T-helper 17 cell (primary cell): ENCODE results near the gene CST8. TPM values are rescaled to one million over a fixed set of nuclear protein-coding genes. Genes with fewer than 3 reads are reported as not detected.

Source experiments
- ATAC-seq: fragments of 150-1000 bp; cut with Tn5 transposase; 2 replicates; pipeline ENCODE4 v1.10.0; 2021; ENCODE audit warnings: mild to moderate bottlenecking, moderate library complexity
- DNase-seq, 3 donors: peaks; one replicate each; pipeline versions ENCODE4 v3.0.0 to v3.0.0-alpha.2; 2020 to 2021
- H3K9me3 ChIP-seq: one replicate; pipeline ENCODE4 v1.7.0; 2013; ENCODE audit warnings: low read length, mild to moderate bottlenecking; ENCODE audit not compliant: control insufficient read depth, poor library complexity, severe bottlenecking
- H3K27ac Mint-ChIP-seq: one replicate; pipeline ENCODE4 v1.8.0; 2022; ENCODE audit warnings: mild to moderate bottlenecking, moderate library complexity, mixed read lengths
- H3K27me3 Mint-ChIP-seq: one replicate; pipeline ENCODE4 v1.8.0; 2022; ENCODE audit warnings: mixed read lengths
- H3K36me3 Mint-ChIP-seq: one replicate; pipeline ENCODE4 v1.8.0; 2022; ENCODE audit warnings: low read depth, mixed read lengths
- H3K4me1 Mint-ChIP-seq: one replicate; pipeline ENCODE4 v1.8.0; 2022; ENCODE audit warnings: mild to moderate bottlenecking, mixed read lengths
- H3K4me3 Mint-ChIP-seq: one replicate; pipeline ENCODE4 v1.8.0; 2022; ENCODE audit warnings: mild to moderate bottlenecking, moderate library complexity, mixed read lengths
- total RNA-seq, 4 donors: library from RNA in 2 of 4; stranded (reverse) in 2 of 4; gene quantifications; one replicate each; pipeline ENCODE4 v1.2.3 and lab custom pipeline; 2022 to 2026

Gene CST8
- total RNA-seq, 2 donors from 2014 or later = not detected

- no peak for DNase-seq
- no peak for ATAC-seq
- Mint-ChIP-seq H3K4me3 (no peak overlapping the region), H3K27me3 (peaks cover 45% of the 10 kb centered on the region), H3K36me3 (no peaks in the 10 kb centered on the region), H3K27ac (no peak overlapping the region), H3K4me1 (no peaks in the 10 kb centered on the region)
- no peaks in the 10 kb centered on the region for H3K9me3 ChIP-seq
These were observed 49.7 kb downstream of the CST8 start for GRCh38 chr20:23540624-23541023.

- no peaks in the 10 kb centered on the region for H3K9me3 ChIP-seq
- H3K36me3 Mint-ChIP-seq = no peaks in the 10 kb centered on the region
- H3K27me3 Mint-ChIP-seq = peaks cover 46% of the 10 kb centered on the region
- ATAC-seq = no peak
- H3K27ac Mint-ChIP-seq = no peak overlapping the region
- H3K4me1 Mint-ChIP-seq = no peaks in the 10 kb centered on the region
- DNase-seq = no peak
- H3K4me3 Mint-ChIP-seq = no peak overlapping the region
These were observed 50.4 kb downstream of the CST8 start for GRCh38 chr20:23541330-23541729.

- no peaks in the 10 kb centered on the region for H3K9me3 ChIP-seq
- Mint-ChIP-seq H3K27me3 (peaks cover 46% of the 10 kb centered on the region), H3K4me1 (no peaks in the 10 kb centered on the region), H3K36me3 (no peaks in the 10 kb centered on the region), H3K27ac (no peak overlapping the region), H3K4me3 (no peak overlapping the region)
- ATAC-seq = no peak
- no peak for DNase-seq
These were observed 50.9 kb downstream of the CST8 start for GRCh38 chr20:23541776-23542175.

DNA sequence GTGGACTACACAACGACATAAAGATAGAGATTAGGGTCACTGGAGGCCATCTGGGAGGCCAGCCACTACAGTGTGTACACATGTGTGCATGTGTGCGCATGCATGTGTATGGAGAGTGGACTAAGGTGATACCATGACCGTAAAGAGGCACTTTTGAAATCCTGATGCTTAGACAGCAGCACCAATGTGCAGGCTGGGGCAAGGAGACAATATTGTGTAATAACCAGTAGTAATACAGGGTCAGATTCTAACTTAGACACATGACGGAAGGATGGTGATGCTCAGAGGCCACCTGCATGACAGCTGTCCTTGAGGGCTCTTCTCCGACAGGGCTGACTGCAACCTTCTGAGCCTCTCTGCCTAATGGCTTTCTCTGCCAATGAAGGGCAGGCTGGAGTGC is 51.9 kb downstream of the CST8 start:
- no peaks in the 10 kb centered on the region for H3K9me3 ChIP-seq
- Mint-ChIP-seq H3K27ac (no peak overlapping the region), H3K4me3 (no peak overlapping the region), H3K4me1 (no peaks in the 10 kb centered on the region), H3K27me3 (peaks cover 43% of the 10 kb centered on the region), H3K36me3 (no peaks in the 10 kb centered on the region)
- DNase-seq (no peak), ATAC-seq (no peak)

DNA sequence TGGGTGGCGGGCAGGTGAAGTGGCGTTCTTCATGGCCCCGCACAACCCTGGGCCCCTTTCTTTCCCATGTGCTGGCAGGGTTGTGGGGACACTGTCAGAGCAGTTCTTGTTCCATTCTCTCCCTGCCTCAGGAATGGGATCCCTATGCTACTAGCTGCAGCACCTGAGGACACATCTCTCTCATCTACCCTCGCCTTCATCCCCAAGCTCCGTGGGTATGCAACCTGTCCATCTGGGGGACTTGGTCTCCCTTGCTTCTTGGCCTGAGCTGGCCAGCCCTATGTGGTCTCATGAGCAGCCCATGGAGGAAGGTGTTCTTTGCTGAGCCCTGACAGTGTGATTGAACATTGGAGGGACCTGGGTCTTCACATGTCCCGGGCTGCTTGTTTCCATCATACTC is 53.2 kb downstream of the CST8 start:
- H3K9me3 ChIP-seq = no peaks in the 10 kb centered on the region
- no peaks in the 10 kb centered on the region for H3K4me1 Mint-ChIP-seq
- ATAC-seq (no peak), DNase-seq (no peak)
- no peak overlapping the region for H3K4me3 Mint-ChIP-seq
- peaks cover 52% of the 10 kb centered on the region for H3K27me3 Mint-ChIP-seq
- no peak overlapping the region for H3K27ac Mint-ChIP-seq
- no peaks in the 10 kb centered on the region for H3K36me3 Mint-ChIP-seq

Other genes starting within 250 kb of the CST8 start
- gene NXT1, start 140.3 kb upstream of the CST8 start, total RNA-seq = 10 to 100 TPM; 77.5 to 77.6 TPM
- gene GZF1, start 128.9 kb upstream of the CST8 start, total RNA-seq = 10 to 100 TPM; 27.7 to 28.5 TPM
- 10 to 100 TPM in 1 of 2 donors, 1 to 10 TPM in 1; 8.5 to 12.3 TPM for gene NAPB, start 69.6 kb upstream of the CST8 start, total RNA-seq
- not detected for gene CSTL1, start 51.4 kb upstream of the CST8 start, total RNA-seq
- not detected for gene CST11, start 38.2 kb upstream of the CST8 start, total RNA-seq
- not detected for gene CST9L, start 77.4 kb downstream of the CST8 start, total RNA-seq
- not detected for gene CST9, start 114.8 kb downstream of the CST8 start, total RNA-seq
- gene CST3, start 146.8 kb downstream of the CST8 start, total RNA-seq = 10 to 100 TPM; 29.5 to 87.5 TPM
- not detected for gene CST4, start 197.9 kb downstream of the CST8 start, total RNA-seq